ENCODE measurements around the gene ZRANB2.

- no peak for TF ChIP-seq POLR2A (IDR thresholded peaks at IDR 0.05; ENCODE audit: low read length)
- no peak for TF ChIP-seq CTCF (IDR thresholded peaks at IDR 0.05)
These were observed 35.9 kb upstream of the ZRANB2 start for GRCh38 chr1:71116729-71117128.
